AML-193 (cell line): Measurements from ENCODE around the gene POSTN.

Experiments
- DNase-seq, 2 experiments: peaks; one replicate each; lab custom pipeline; 2025; lab: John Stamatoyannopoulos, UW

Gene POSTN

GRCh38 chr13:37598597-37598996, at the start of gene POSTN:
TSS of gene POSTN (minus strand) at chr13:37598768. CDS start at chr13:37598726, 42 bp downstream.
- DNase-seq: no peak

- no peak for DNase-seq
Observed at GRCh38 chr13:37647031-37647650, 48.6 kb upstream of the POSTN start.

- no peak for DNase-seq
Observed at GRCh38 chr13:37646531-37646930, 48.0 kb upstream of the POSTN start.

GRCh38 chr13:37645181-37645740, 46.7 kb upstream of the POSTN start:
- DNase-seq: no peak

- no peak for DNase-seq
Observed at GRCh38 chr13:37641391-37641790, 42.8 kb upstream of the POSTN start.

GRCh38 chr13:37640499-37640898, 41.9 kb upstream of the POSTN start:
- no peak for DNase-seq

- no peak for DNase-seq
Observed at GRCh38 chr13:37636701-37637100, 38.1 kb upstream of the POSTN start.

- no peak for DNase-seq
Observed at GRCh38 chr13:37632294-37632693, 33.7 kb upstream of the POSTN start.

- DNase-seq: no peak
Observed at GRCh38 chr13:37627428-37627827, 28.9 kb upstream of the POSTN start.

- no peak for DNase-seq
Observed at GRCh38 chr13:37621811-37622361, 23.3 kb upstream of the POSTN start.

- DNase-seq: no peak
Observed at GRCh38 chr13:37618554-37618953, 20.0 kb upstream of the POSTN start.

- DNase-seq: no peak
Observed at GRCh38 chr13:37617173-37617572, 18.6 kb upstream of the POSTN start.

- no peak for DNase-seq
Observed at GRCh38 chr13:37616131-37616530, 17.6 kb upstream of the POSTN start.

GRCh38 chr13:37615276-37615675, 16.7 kb upstream of the POSTN start:
- DNase-seq: no peak

- no peak for DNase-seq
Observed at GRCh38 chr13:37613638-37614037, 15.1 kb upstream of the POSTN start.

- DNase-seq: no peak
Observed at GRCh38 chr13:37613236-37613635, 14.7 kb upstream of the POSTN start.

- DNase-seq: peak in 1 of 2 experiments; percentile 26
Observed at GRCh38 chr13:37608750-37609339, 10.3 kb upstream of the POSTN start.

GRCh38 chr13:37602733-37603381, 4.3 kb upstream of the POSTN start:
- DNase-seq: peak; percentile 38 to 49

- DNase-seq: no peak
Observed at GRCh38 chr13:37601648-37602440, 3.3 kb upstream of the POSTN start.

- no peak for DNase-seq
Observed at GRCh38 chr13:37599519-37599918, 951 bp upstream of the POSTN start.

GRCh38 chr13:37597477-37598025, 1.0 kb downstream of the POSTN start:
- DNase-seq: no peak

GRCh38 chr13:37596805-37597204, 1.8 kb downstream of the POSTN start:
- no peak for DNase-seq
